Cardiac muscle cell (in vitro differentiated cells and primary cell): Measurements from ENCODE around the gene DCX. TPM values are rescaled to one million over a fixed set of nuclear protein-coding genes. Genes with fewer than 3 reads are reported as not detected.
A peak's percentile ranks its signal among the peaks of the same experiment; 100 is the strongest.

Experiments used
- DNase-seq, 2 donors: peaks; one replicate each; pipeline versions ENCODE4 v3.0.0 to v3.0.0-alpha.2; 2010 to 2017; ENCODE audit warnings: low read depth in 1 of 2, low spot score in 1 of 2
- H3K27ac ChIP-seq: fragments of 200-600 bp; sonication (generic); 2 replicates; pipeline ENCODE4 v1.5.1; 2016
- H3K27me3 ChIP-seq: fragments of 200-600 bp; sonication (generic); 2 replicates; pipeline ENCODE4 v1.6.0; 2016; ENCODE audit warnings: control low read depth
- H3K36me3 ChIP-seq: fragments of 200-600 bp; sonication (generic); 2 replicates; pipeline ENCODE4 v1.5.1; 2016; ENCODE audit warnings: control low read depth
- H3K4me1 ChIP-seq: fragments of 200-600 bp; sonication (generic); 2 replicates; pipeline ENCODE4 v1.8.1; 2017; ENCODE audit warnings: low read depth, mild to moderate bottlenecking, mixed run types
- H3K4me3 ChIP-seq: fragments of 200-600 bp; sonication (generic); 2 replicates; pipeline ENCODE4 v1.5.1; 2016; ENCODE audit warnings: mild to moderate bottlenecking
- H3K9me3 ChIP-seq: fragments of 200-600 bp; sonication (generic); 2 replicates; pipeline ENCODE4 v1.5.1; 2017; ENCODE audit warnings: low read depth, mild to moderate bottlenecking, control low read depth
- polyA plus RNA-seq: library from polyadenylated mRNA; unstranded; fragments of >200 nt; fragmentation: Nextera tagmentation; extraction: Ambion mirVana; gene quantifications from 2 replicates; pipeline ENCODE4 v1.2.1, GENCODE V29; 2016
- total RNA-seq: library from RNA; depleted of rRNA; stranded (reverse); fragments of >200 nt; gene quantifications from 2 replicates; pipeline ENCODE4 v1.2.3, GENCODE V29; 2016
- TF ChIP-seq, protein P1 (sequence below): IDR thresholded peaks from 2 replicates; pipeline ENCODE4 v1.5.1; 2012; ENCODE audit warnings: low read depth, mild to moderate bottlenecking, low read length

DCX gene
- 0.53 and 1.0 TPM in 2 replicates for total RNA-seq
- 0.34 and 0.55 TPM in 2 replicates for polyA plus RNA-seq

DNA sequence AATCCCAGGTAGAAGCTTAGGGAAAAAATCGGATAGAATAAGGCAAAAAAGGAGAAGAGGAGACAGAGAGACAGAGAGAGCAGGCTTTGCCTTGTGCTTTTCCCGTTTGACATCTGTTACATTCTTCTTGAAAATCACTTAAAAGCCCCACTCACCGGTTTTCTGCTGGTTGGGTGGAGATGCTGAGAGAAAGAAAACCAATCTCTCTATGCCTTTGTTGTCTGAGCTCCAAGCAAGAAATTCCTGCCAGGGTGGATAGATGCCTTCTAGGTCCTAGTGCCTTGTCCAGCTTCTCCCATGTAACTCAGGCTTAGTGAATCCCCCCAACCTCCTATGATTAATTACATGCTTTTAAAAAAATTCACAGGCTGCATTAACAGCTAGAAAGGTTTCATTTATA is at the start of gene DCX:
TSS of gene DCX (minus strand) at position 210 of the 400 bp plus-strand sequence. CDS start 1,794 bp downstream, outside the sequence.
- Histone ChIP-seq H3K4me3 (no peak within 1 kb of the TSS), H3K27me3 (no peaks in the 10 kb centered on the region), H3K4me1 (peaks cover 4% of the 10 kb centered on the region), H3K27ac (no peak within 1 kb of the TSS), H3K9me3 (no peaks in the 10 kb centered on the region), H3K36me3 (no peaks in the 10 kb centered on the region)
- TF ChIP-seq, protein P1, sequence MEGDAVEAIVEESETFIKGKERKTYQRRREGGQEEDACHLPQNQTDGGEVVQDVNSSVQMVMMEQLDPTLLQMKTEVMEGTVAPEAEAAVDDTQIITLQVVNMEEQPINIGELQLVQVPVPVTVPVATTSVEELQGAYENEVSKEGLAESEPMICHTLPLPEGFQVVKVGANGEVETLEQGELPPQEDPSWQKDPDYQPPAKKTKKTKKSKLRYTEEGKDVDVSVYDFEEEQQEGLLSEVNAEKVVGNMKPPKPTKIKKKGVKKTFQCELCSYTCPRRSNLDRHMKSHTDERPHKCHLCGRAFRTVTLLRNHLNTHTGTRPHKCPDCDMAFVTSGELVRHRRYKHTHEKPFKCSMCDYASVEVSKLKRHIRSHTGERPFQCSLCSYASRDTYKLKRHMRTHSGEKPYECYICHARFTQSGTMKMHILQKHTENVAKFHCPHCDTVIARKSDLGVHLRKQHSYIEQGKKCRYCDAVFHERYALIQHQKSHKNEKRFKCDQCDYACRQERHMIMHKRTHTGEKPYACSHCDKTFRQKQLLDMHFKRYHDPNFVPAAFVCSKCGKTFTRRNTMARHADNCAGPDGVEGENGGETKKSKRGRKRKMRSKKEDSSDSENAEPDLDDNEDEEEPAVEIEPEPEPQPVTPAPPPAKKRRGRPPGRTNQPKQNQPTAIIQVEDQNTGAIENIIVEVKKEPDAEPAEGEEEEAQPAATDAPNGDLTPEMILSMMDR = no peak
- DNase-seq = no peak

DNA sequence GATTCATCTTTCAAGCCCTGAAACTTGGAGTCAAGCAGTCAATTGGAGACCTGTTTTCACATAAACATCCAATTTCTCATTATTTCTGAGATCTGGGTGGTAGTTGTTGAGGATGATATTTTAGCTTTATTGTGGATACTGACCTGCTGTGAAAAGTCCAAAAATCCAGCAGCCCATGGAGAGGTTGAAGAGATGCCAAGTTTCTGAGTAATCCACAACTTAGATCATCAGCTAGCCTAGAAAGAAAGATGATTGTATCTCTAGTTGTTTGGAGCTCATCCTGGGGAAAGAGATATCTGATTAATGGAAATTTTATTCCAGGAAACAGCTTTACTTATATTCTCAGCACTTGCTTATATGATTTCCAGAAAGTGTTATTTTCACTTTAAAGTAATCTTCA is 48.6 kb upstream of the DCX start:
- Histone ChIP-seq H3K27me3 (no peaks in the 10 kb centered on the region), H3K27ac (no peak overlapping the region), H3K4me1 (no peaks in the 10 kb centered on the region), H3K36me3 (no peaks in the 10 kb centered on the region), H3K9me3 (no peaks in the 10 kb centered on the region), H3K4me3 (no peak overlapping the region)
- no peak for DNase-seq
- TF ChIP-seq, protein P1 = no peak

DNA sequence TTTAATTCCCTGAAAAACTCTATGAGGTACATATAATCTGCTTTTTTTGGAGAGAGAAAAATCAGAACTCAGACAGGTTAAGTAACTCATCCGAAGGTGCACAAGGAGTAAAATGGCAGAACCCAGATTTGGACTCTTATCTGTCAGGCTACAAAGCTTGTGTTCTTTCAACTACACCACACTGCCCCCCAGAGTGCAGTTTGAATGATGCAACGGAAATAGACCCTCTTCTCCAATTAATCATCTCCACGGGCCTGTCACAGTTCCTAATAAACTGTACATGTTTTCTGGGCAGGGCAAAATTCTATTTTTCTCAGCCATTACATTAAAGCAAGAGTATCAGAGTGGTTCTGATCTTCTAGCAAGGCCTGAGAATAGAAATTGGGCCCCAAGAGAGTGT is 35.3 kb upstream of the DCX start:
- Histone ChIP-seq H3K4me1 (no peaks in the 10 kb centered on the region), H3K36me3 (no peaks in the 10 kb centered on the region), H3K4me3 (no peak overlapping the region), H3K27ac (no peak overlapping the region), H3K9me3 (no peaks in the 10 kb centered on the region), H3K27me3 (no peaks in the 10 kb centered on the region)
- DNase-seq = peak; percentile 4 to 74
- TF ChIP-seq, protein P1 = peak; percentile 20

DNA sequence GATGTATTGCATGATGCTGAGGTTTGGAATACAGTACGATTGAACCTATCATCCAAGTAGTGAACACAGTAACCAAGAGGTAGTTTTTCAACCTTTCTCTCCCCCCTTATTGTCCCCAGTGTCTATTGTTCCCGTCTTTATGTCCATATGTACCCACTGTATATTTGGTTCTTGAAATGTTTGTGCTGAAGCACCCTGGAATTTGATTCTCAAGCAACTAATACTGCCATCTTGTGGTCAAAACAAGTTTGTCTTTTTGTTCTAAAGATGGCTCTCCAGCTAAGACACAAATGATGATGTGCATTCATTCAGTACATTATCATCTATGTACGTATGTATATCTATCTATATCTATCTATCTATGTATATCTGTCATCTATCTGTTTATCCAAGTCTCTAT is 33.5 kb upstream of the DCX start:
- Histone ChIP-seq H3K36me3 (no peaks in the 10 kb centered on the region), H3K27me3 (no peaks in the 10 kb centered on the region), H3K27ac (no peak overlapping the region), H3K9me3 (no peaks in the 10 kb centered on the region), H3K4me3 (no peak overlapping the region), H3K4me1 (peaks cover 5% of the 10 kb centered on the region)
- peak; percentile 42 to 78 for DNase-seq
- TF ChIP-seq, protein P1 = peak; percentile 46

DNA sequence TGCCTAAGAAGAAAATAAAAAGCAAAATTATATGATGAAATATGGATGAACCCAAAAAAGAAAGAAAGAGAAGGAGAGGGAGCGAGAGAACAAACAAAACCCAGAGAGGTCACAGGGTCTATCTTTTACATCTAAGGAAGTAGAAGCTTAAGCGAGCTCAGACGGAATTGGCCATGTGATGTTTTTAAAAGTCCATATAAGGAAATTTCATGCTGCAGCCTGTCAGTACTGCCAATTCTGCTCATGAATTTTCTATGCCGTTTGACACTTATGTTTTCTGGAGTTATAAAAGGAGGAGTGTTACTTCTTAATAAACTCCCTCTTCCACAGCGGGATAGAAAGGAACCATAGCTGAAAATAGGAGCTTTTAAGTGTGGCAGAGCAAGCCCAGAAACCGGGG is 32.9 kb upstream of the DCX start:
- Histone ChIP-seq H3K9me3 (no peaks in the 10 kb centered on the region), H3K4me3 (no peak overlapping the region), H3K4me1 (peaks cover 5% of the 10 kb centered on the region), H3K27me3 (no peaks in the 10 kb centered on the region), H3K36me3 (no peaks in the 10 kb centered on the region), H3K27ac (no peak overlapping the region)
- TF ChIP-seq, protein P1 = no peak
- no peak for DNase-seq

DNA sequence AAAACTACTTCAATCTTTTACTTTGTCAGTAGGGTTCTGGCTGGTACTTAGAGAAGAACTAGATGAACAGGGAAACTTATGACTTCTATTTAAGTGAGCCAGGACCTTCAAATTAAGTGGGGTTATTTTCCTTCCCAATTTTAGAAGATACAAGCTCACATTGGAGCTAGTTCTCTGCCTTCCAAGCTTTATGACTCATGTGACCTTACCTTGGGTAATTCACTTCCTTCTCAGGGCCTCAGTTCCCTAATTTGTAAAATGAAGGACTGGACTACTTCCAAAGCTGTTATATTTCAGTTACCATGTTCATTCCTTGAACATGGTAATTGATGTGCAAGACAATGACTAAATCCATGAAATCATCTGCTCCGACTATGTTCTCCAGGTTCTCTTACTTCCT is 32.0 kb upstream of the DCX start:
- Histone ChIP-seq H3K4me1 (peaks cover 5% of the 10 kb centered on the region), H3K9me3 (no peaks in the 10 kb centered on the region), H3K36me3 (no peaks in the 10 kb centered on the region), H3K27me3 (no peaks in the 10 kb centered on the region), H3K4me3 (no peak overlapping the region), H3K27ac (no peak overlapping the region)
- no peak for DNase-seq
- TF ChIP-seq, protein P1 = no peak
